Gastrocnemius medialis (tissue), 4 donors: ENCODE data around the gene UNK.

Experiments
- CTCF ChIP-seq, 5 experiments: fragments of 450-650 bp in 3 of 5; fragments of 200-600 bp in 2 of 5; sonication (generic) in 2 of 5; IDR thresholded peaks in 4 of 5; conservative IDR thresholded peaks in 1 of 5; 1 replicate in 4 of 5; 2 replicates in 1 of 5; pipeline ENCODE4 v1.5.1; 2016 to 2019; ENCODE audit warnings: antibody characterized with exemption in 5 of 5, mild to moderate bottlenecking in 3 of 5, moderate library complexity in 3 of 5
- POLR2A ChIP-seq, 2 donors: fragments of 450-650 bp; IDR thresholded peaks; one replicate each; pipeline ENCODE4 v1.6.1; 2017; ENCODE audit warnings: antibody characterized with exemption in 2 of 2, mild to moderate bottlenecking in 2 of 2, moderate library complexity in 2 of 2

- TF ChIP-seq CTCF (IDR thresholded peaks at IDR 0.05 in 4 of 5, conservative IDR thresholded peaks at IDR 0.05 in 1 of 5) (no peak), POLR2A (IDR thresholded peaks at IDR 0.05) (no peak)
Observed at GRCh38 chr17:75774471-75774990, 10.1 kb upstream of the UNK start.
